LNCaP clone FGC (cell line): ENCODE results near the gene MPP3.

Experiments
- DNase-seq: peaks from one replicate; pipeline ENCODE4 v3.0.0-alpha.2; 2011; ENCODE audit warnings: low read depth
- H3K4me3 ChIP-seq: 2 replicates; pipeline ENCODE4 v1.5.1; 2011; ENCODE audit warnings: mild to moderate bottlenecking, low read depth, low read length, control low read depth
- CTCF ChIP-seq: IDR thresholded peaks from 2 replicates; pipeline ENCODE4 v1.5.1; 2012; ENCODE audit warnings: mild to moderate bottlenecking; ENCODE audit not compliant: control insufficient read depth, insufficient read depth; ENCODE audit errors: extremely low read depth

Gene MPP3

GRCh38 chr17:43878260-43879175, 45.6 kb upstream of the MPP3 start:
- TF ChIP-seq CTCF = peak; percentile 96
- peak; percentile 13 for DNase-seq
- H3K4me3 ChIP-seq = no peak overlapping the region

- DNase-seq = no peak
- TF ChIP-seq CTCF = no peak
- no peak overlapping the region for H3K4me3 ChIP-seq
Measured at GRCh38 chr17:43877451-43878155, 44.7 kb upstream of the MPP3 start.

GRCh38 chr17:43877031-43877430, 44.1 kb upstream of the MPP3 start:
- no peak for DNase-seq
- TF ChIP-seq CTCF = no peak
- no peak overlapping the region for H3K4me3 ChIP-seq

GRCh38 chr17:43875476-43876147, 42.7 kb upstream of the MPP3 start:
- H3K4me3 ChIP-seq = no peak overlapping the region
- no peak for DNase-seq
- TF ChIP-seq CTCF = no peak

GRCh38 chr17:43874293-43874692, 41.3 kb upstream of the MPP3 start:
- no peak for TF ChIP-seq CTCF
- no peak for DNase-seq
- H3K4me3 ChIP-seq = no peak overlapping the region

- DNase-seq = no peak
- no peak overlapping the region for H3K4me3 ChIP-seq
- no peak for TF ChIP-seq CTCF
Measured at GRCh38 chr17:43873815-43874214, 40.9 kb upstream of the MPP3 start.
